ENCODE results near the gene PSMC1. TPM values are rescaled to one million over a fixed set of nuclear protein-coding genes. Genes with fewer than 3 reads are reported as not detected.

PSMC1 gene
- total and polyA plus RNA-seq, 10 of the 15 experiments (the other 5 are each of a cell fraction or from before 2014, with no cell fraction given), result 97.4 to 286 (median 209) TPM

DNA sequence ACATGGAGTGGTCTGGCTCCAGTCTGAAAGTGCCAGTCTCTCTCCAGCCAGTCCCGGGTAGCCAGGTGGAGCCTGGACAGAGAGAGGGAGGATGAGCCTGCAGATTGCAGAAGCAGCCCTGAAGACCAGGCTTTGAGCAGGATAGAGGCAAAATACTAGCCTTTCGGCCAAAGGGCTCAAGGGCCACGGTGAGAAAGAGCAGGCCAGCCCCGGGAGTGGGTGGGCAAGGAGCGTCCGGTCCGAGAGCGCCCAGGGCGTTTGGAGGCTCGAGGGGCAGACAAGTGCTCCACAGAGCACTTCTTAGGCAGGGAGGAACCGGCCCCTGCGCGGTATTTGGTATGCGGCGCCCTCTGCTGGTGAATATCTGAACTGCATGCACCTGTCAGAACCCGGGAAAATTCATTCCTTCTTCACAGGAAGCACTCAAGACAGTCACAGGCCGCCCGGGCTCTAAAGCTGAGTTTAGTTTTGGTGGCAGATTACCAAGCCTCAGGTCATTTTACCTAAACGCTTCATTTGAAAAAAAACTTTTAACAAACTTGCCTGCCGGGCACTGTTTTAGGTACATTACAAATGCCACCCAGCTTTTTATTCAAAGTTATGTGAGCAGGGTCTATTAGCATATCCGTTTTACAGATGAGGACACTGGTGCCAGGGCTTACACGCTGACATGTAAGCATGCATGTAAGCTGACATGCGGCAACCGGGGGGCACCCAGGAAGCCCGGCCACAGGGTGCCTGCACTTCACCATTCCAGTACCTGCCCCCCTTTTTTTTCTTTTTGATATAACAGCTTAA, 21.0 kb upstream of the PSMC1 start (continued):
- TF ChIP-seq, protein P1, sequence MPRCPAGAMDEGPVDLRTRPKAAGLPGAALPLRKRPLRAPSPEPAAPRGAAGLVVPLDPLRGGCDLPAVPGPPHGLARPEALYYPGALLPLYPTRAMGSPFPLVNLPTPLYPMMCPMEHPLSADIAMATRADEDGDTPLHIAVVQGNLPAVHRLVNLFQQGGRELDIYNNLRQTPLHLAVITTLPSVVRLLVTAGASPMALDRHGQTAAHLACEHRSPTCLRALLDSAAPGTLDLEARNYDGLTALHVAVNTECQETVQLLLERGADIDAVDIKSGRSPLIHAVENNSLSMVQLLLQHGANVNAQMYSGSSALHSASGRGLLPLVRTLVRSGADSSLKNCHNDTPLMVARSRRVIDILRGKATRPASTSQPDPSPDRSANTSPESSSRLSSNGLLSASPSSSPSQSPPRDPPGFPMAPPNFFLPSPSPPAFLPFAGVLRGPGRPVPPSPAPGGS (IDR thresholded peaks at IDR 0.05; ENCODE audit: borderline replicate concordance, insufficient read depth, low read depth, low read length, poor library complexity, severe bottlenecking), result no peak
- TF ChIP-seq CHD2 (IDR thresholded peaks at IDR 0.05; ENCODE audit: borderline replicate concordance, low read depth, low read length) (no peak), POLR2A (IDR thresholded peaks at IDR 0.05; ENCODE audit: low read depth, low read length) (no peak), CUX1 (IDR thresholded peaks at IDR 0.05; ENCODE audit: insufficient replicate concordance, low read depth, low read length) (no peak), PBX3 (IDR thresholded peaks at IDR 0.05; ENCODE audit: insufficient replicate concordance, low read depth, low read length) (no peak), ZZZ3 (IDR thresholded peaks at IDR 0.05; ENCODE audit: control insufficient read depth, insufficient read length, low read depth) (no peak), ATF7 (IDR thresholded peaks at IDR 0.05; ENCODE audit: low read depth) (no peak), SMAD5 (IDR thresholded peaks at IDR 0.05; ENCODE audit: low read depth) (no peak), RCOR1 (conservative IDR thresholded peaks at IDR 0.05; ENCODE audit: low read depth, low read length) (no peak), CTCF (IDR thresholded peaks at IDR 0.05 in 2 of 3, conservative IDR thresholded peaks at IDR 0.05 in 1 of 3; ENCODE audit: control insufficient read depth in 2 of 3, extremely low read depth in 1 of 3, insufficient read depth in 1 of 3, low read depth in 3 of 3, low read length in 3 of 3) (peak; percentile 83 to 96 (median 89)), EGR1 (IDR thresholded peaks at IDR 0.05; ENCODE audit: borderline replicate concordance in 1 of 2, low read depth in 2 of 2, low read length in 2 of 2) (no peak), RBBP5 (conservative IDR thresholded peaks at IDR 0.05) (no peak), HCFC1 (IDR thresholded peaks at IDR 0.05; ENCODE audit: low read length) (no peak), CBX3 (IDR thresholded peaks at IDR 0.05; ENCODE audit: borderline replicate concordance, low read depth) (no peak), POU2F2 (IDR thresholded peaks at IDR 0.05; ENCODE audit: borderline replicate concordance, low read depth, low read length) (peak; percentile 18; the same call in 1 of the 3 replicates)
- TF ChIP-seq, protein P2, sequence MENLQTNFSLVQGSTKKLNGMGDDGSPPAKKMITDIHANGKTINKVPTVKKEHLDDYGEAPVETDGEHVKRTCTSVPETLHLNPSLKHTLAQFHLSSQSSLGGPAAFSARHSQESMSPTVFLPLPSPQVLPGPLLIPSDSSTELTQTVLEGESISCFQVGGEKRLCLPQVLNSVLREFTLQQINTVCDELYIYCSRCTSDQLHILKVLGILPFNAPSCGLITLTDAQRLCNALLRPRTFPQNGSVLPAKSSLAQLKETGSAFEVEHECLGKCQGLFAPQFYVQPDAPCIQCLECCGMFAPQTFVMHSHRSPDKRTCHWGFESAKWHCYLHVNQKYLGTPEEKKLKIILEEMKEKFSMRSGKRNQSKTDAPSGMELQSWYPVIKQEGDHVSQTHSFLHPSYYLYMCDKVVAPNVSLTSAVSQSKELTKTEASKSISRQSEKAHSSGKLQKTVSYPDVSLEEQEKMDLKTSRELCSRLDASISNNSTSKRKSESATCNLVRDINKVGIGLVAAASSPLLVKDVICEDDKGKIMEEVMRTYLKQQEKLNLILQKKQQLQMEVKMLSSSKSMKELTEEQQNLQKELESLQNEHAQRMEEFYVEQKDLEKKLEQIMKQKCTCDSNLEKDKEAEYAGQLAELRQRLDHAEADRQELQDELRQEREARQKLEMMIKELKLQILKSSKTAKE (IDR thresholded peaks at IDR 0.05; ENCODE audit: low read depth, poor library complexity, severe bottlenecking), result no peak
